Vein endothelial cell (primary cell): Measurements from ENCODE around the gene SEC14L3. TPM values are rescaled to one million over a fixed set of nuclear protein-coding genes. Genes with fewer than 3 reads are reported as not detected.

Experiments used
- small RNA-seq: library from RNA; depleted of rRNA; stranded (forward); fragments of <200 nt; gene quantifications from one replicate; pipeline ENCODE3, GENCODE V24; 2012
- total RNA-seq: library from RNA; depleted of rRNA; stranded (reverse); fragments of >200 nt; gene quantifications from 2 replicates; pipeline ENCODE4 v1.2.3, GENCODE V29; 2012

The SEC14L3 gene
- total RNA-seq, result not detected in 2 replicates

GRCh38 chr22:30471616-30472318, at the start of gene SEC14L3:
TSS of gene SEC14L3 (minus strand) at chr22:30472017. CDS start at chr22:30471958, 59 bp downstream.

GRCh38 chr22:30425616-30426387, 46.0 kb downstream of the SEC14L3 start, which contains the start of gene MTFP1:
TSS of gene MTFP1 (plus strand) at chr22:30425768. CDS start at chr22:30425880, 112 bp downstream.

Small RNA genes lying within 50 kb of the gene (small RNA-seq; reads per million reads assigned to genes)
- gene AC004832.3 (not detected), gene RNU6-564P (not detected)

Other genes with a start within 250 kb of the SEC14L3 start
- 0.19 and 0.33 TPM in 2 replicates for gene LIF, start 225.3 kb downstream of the SEC14L3 start, total RNA-seq
- not detected in 2 replicates for gene OSM, start 205.2 kb downstream of the SEC14L3 start, total RNA-seq
- 8.9 and 10.8 TPM in 2 replicates for gene CASTOR1, start 182.5 kb downstream of the SEC14L3 start, total RNA-seq
- gene TBC1D10A, start 145.1 kb downstream of the SEC14L3 start, total RNA-seq, result 12.6 and 15.4 TPM in 2 replicates
- 39.2 and 52.1 TPM in 2 replicates for gene SF3A1, start 115.1 kb downstream of the SEC14L3 start, total RNA-seq
- gene CCDC157, start 115.0 kb downstream of the SEC14L3 start, total RNA-seq, result 1.8 and 4.2 TPM in 2 replicates
- 22.4 and 23.5 TPM in 2 replicates for gene RNF215, start 84.6 kb downstream of the SEC14L3 start, total RNA-seq
- 26.8 and 34.2 TPM in 2 replicates for gene SEC14L2, start 75.0 kb downstream of the SEC14L3 start, total RNA-seq
- 31.4 and 35.9 TPM in 2 replicates for gene MTFP1, start 46.2 kb downstream of the SEC14L3 start, total RNA-seq
- not detected in 2 replicates for gene SEC14L4, start 33.7 kb upstream of the SEC14L3 start, total RNA-seq
- gene SEC14L6, start 74.7 kb upstream of the SEC14L3 start, total RNA-seq, result 0.19 TPM in 1 of 2 replicates, not detected in the other
- gene GAL3ST1, start 102.6 kb upstream of the SEC14L3 start, total RNA-seq, result not detected in 2 replicates
- 88.1 and 90.5 TPM in 2 replicates for gene PES1, start 119.9 kb upstream of the SEC14L3 start, total RNA-seq
- 58.1 and 70.2 TPM in 2 replicates for gene TCN2, start 135.2 kb upstream of the SEC14L3 start, total RNA-seq
- gene SLC35E4, start 163.8 kb upstream of the SEC14L3 start, total RNA-seq, result 22.6 and 26.1 TPM in 2 replicates
- 19.3 and 24.1 TPM in 2 replicates for gene DUSP18, start 195.9 kb upstream of the SEC14L3 start, total RNA-seq
- gene OSBP2, start 222.9 kb upstream of the SEC14L3 start, total RNA-seq, result 9.9 and 10.8 TPM in 2 replicates